K562 (cell line): ENCODE data around the gene FXYD1.

Experiments
- BRD4 ChIP-seq: fragments of 200-600 bp; sonication (generic); IDR thresholded peaks from 2 replicates; pipeline ENCODE4 v1.6.1; 2017; ENCODE audit warnings: inconsistent platforms
- CREM ChIP-seq: IDR thresholded peaks from 2 replicates; pipeline ENCODE4 v1.6.1; 2014; ENCODE audit warnings: antibody characterized with exemption, low read depth
- CTCF ChIP-seq, 3 experiments: IDR thresholded peaks in 2 of 3; conservative IDR thresholded peaks in 1 of 3; 2 replicates each; pipeline ENCODE4 v1.5.1; 2011 to 2012; ENCODE audit warnings: low read length in 3 of 3, mild to moderate bottlenecking in 3 of 3, control low read depth in 2 of 3, improper control_type of control experiment in 1 of 3, inconsistent platforms in 1 of 3, low read depth in 1 of 3, mixed read lengths in 1 of 3, moderate library complexity in 1 of 3; ENCODE audit not compliant: insufficient read depth in 2 of 3
- NR1H2 ChIP-seq: sonication (generic); formaldehyde crosslinking; IDR thresholded peaks from 2 replicates; pipeline ENCODE4 v1.4.0; 2020; ENCODE audit warnings: mild to moderate bottlenecking, missing genetic modification reagents
- RUNX1 ChIP-seq: sonication (generic); IDR thresholded peaks from 2 replicates; pipeline ENCODE4 v1.6.1; 2016; ENCODE audit warnings: antibody characterized with exemption, low read depth
- TAF1 ChIP-seq: IDR thresholded peaks from 2 replicates; pipeline ENCODE4 v1.6.1; 2011; ENCODE audit warnings: mild to moderate bottlenecking, low read length, moderate library complexity; ENCODE audit not compliant: insufficient read depth, control insufficient read depth, severe bottlenecking; ENCODE audit errors: extremely low read depth
- USF1 ChIP-seq: sonication (generic); formaldehyde crosslinking; IDR thresholded peaks from 2 replicates; pipeline ENCODE4 v1.9.0; 2022; ENCODE audit warnings: mild to moderate bottlenecking, missing genetic modification reagents
- YY1 ChIP-seq, 3 experiments: IDR thresholded peaks; 2 replicates each; pipeline ENCODE4 v1.6.1; 2011; ENCODE audit warnings: low read length in 2 of 3, mild to moderate bottlenecking in 2 of 3, moderate library complexity in 2 of 3, borderline replicate concordance in 1 of 3, control low read depth in 1 of 3, low read depth in 1 of 3; ENCODE audit not compliant: insufficient read depth in 3 of 3, insufficient replicate concordance in 2 of 3, control insufficient read depth in 1 of 3, insufficient read length in 1 of 3; ENCODE audit errors: extremely low read depth in 1 of 3
- ZZZ3 ChIP-seq: fragments of 450-650 bp; IDR thresholded peaks from 2 replicates; pipeline ENCODE4 v1.6.1; 2016; ENCODE audit warnings: antibody characterized with exemption, mild to moderate bottlenecking, moderate library complexity

- TF ChIP-seq YY1 (IDR thresholded peaks at IDR 0.05; ENCODE audit: borderline replicate concordance in 1 of 3, control insufficient read depth in 1 of 3, extremely low read depth in 1 of 3, insufficient read depth in 3 of 3, insufficient read length in 1 of 3, insufficient replicate concordance in 2 of 3, low read depth in 1 of 3, low read length in 2 of 3) (no peak), RUNX1 (no peak), USF1 (CRISPR knock-in tag) (no peak), CTCF (IDR thresholded peaks at IDR 0.05 in 2 of 3, conservative IDR thresholded peaks at IDR 0.05 in 1 of 3; ENCODE audit: insufficient read depth in 2 of 3, low read depth in 1 of 3, low read length in 3 of 3) (no peak), ZZZ3 (no peak), CREM (no peak), NR1H2 (CRISPR knock-in tag) (no peak), TAF1 (no peak), BRD4 (no peak)
Observed at GRCh38 chr19:35116072-35116801, 22.4 kb upstream of the FXYD1 start.
